ENCODE data around the gene CST11. TPM values are rescaled to one million over a fixed set of nuclear protein-coding genes. Genes with fewer than 3 reads are reported as not detected.
"Not testable (repeated sequence)": the region's sequence is repeated elsewhere in the genome, so short reads cannot be mapped to it uniquely, and the experiment has no call there.

CST11 gene
- total and polyA plus RNA-seq, 8 donors = not detected

- no peak for TF ChIP-seq CTCF (IDR thresholded peaks at IDR 0.05)
- no peak overlapping the region for H3K4me3 ChIP-seq
- intact Hi-C loops (cut with DNase I) = no loop called here
These were observed 26.4 kb upstream of the CST11 start for GRCh38 chr20:23479043-23479442.

GRCh38 chr20:23477223-23477622 lies 24.5 kb upstream of the CST11 start:
- no peaks in the 10 kb centered on the region for H3K4me1 ChIP-seq
- H3K27me3 ChIP-seq = peaks cover 0 to 5% of the 10 kb centered on the region in 2 donors
- H3K4me3 ChIP-seq = no peak overlapping the region
- intact Hi-C loops (cut with DNase I) = no loop called here
- ATAC-seq (no peak), DNase-seq (no peak)
- peaks cover 0 to 3% of the 10 kb centered on the region in 2 donors for H3K9me3 ChIP-seq
- H3K36me3 ChIP-seq = no peaks in the 10 kb centered on the region
- no peak for TF ChIP-seq CTCF (IDR thresholded peaks at IDR 0.05)
- no peak overlapping the region for H3K27ac ChIP-seq

More at GRCh38 chr20:23479043-23479442, 26.4 kb upstream of the CST11 start:
- H3K4me1 ChIP-seq = no peaks in the 10 kb centered on the region
- no peak for DNase-seq
- no peaks in the 10 kb centered on the region for H3K36me3 ChIP-seq
- no peak for ATAC-seq
- no peak overlapping the region for H3K27ac ChIP-seq
- H3K9me3 ChIP-seq = peaks cover 0 to 3% of the 10 kb centered on the region in 2 donors
- peaks cover 0 to 5% of the 10 kb centered on the region in 2 donors for H3K27me3 ChIP-seq

GRCh38 chr20:23476015-23476754 lies 23.5 kb upstream of the CST11 start:
- ATAC-seq = no peak
- no peak for DNase-seq

GRCh38 chr20:23475395-23475794 lies 22.7 kb upstream of the CST11 start:
- H3K4me1 ChIP-seq = no peaks in the 10 kb centered on the region
- no peak for DNase-seq
- no peak overlapping the region for H3K27ac ChIP-seq
- no peak for TF ChIP-seq CTCF (IDR thresholded peaks at IDR 0.05)
- no peak overlapping the region for H3K4me3 ChIP-seq
- peaks cover 0 to 5% of the 10 kb centered on the region in 2 donors for H3K27me3 ChIP-seq
- no peak for ATAC-seq
- H3K9me3 ChIP-seq = peaks cover 0 to 3% of the 10 kb centered on the region in 2 donors
- no peaks in the 10 kb centered on the region for H3K36me3 ChIP-seq
- intact Hi-C loops (cut with DNase I) = no loop called here

More at GRCh38 chr20:23476015-23476754, 23.5 kb upstream of the CST11 start:
- intact Hi-C loops (cut with DNase I) = no loop called here
- Histone ChIP-seq H3K27ac (no peak overlapping the region), H3K4me3 (no peak overlapping the region), H3K9me3 (peaks cover 0 to 3% of the 10 kb centered on the region in 2 donors), H3K36me3 (no peaks in the 10 kb centered on the region), H3K4me1 (no peaks in the 10 kb centered on the region), H3K27me3 (peaks cover 0 to 5% of the 10 kb centered on the region in 2 donors)
- TF ChIP-seq CTCF (IDR thresholded peaks at IDR 0.05) = no peak

- H3K27ac ChIP-seq; H3K4me3 ChIP-seq; intact Hi-C loops (cut with DNase I); H3K4me1 ChIP-seq; H3K36me3 ChIP-seq; DNase-seq; H3K9me3 ChIP-seq; H3K27me3 ChIP-seq; ATAC-seq: not testable (repeated sequence)
These were observed 20.6 kb upstream of the CST11 start for GRCh38 chr20:23473293-23473692.

- ATAC-seq; intact Hi-C loops (cut with DNase I); DNase-seq; H3K36me3 ChIP-seq; H3K9me3 ChIP-seq; H3K27ac ChIP-seq; H3K4me1 ChIP-seq; H3K4me3 ChIP-seq; H3K27me3 ChIP-seq: not testable (repeated sequence)
These were observed 19.6 kb upstream of the CST11 start for GRCh38 chr20:23472306-23472705.

- H3K9me3 ChIP-seq = peaks cover 0 to 39% of the 10 kb centered on the region in 2 donors
- H3K27ac ChIP-seq; ATAC-seq; H3K4me3 ChIP-seq; intact Hi-C loops (cut with DNase I); H3K4me1 ChIP-seq; DNase-seq; H3K36me3 ChIP-seq; H3K27me3 ChIP-seq: not testable (repeated sequence)
These were observed 14.3 kb upstream of the CST11 start for GRCh38 chr20:23466961-23467360.
